Liver (tissue), 3 donors: ENCODE results near the gene MYO16.
A peak's percentile ranks its signal among the peaks of the same experiment; 100 is the strongest.

ENCODE experiments used
- CTCF ChIP-seq: fragments of 150-350 bp; IDR thresholded peaks from 2 replicates; pipeline ENCODE4 v1.5.1; 2017; ENCODE audit warnings: improper control_type of control experiment, low read depth, low read length; ENCODE audit not compliant: missing input control
- JUND ChIP-seq, 2 donors: IDR thresholded peaks; 2 replicates each; pipeline ENCODE4 v1.6.1; 2016; ENCODE audit warnings: antibody characterized with exemption in 2 of 2
- REST ChIP-seq: IDR thresholded peaks from 2 replicates; pipeline ENCODE4 v1.6.1; 2016; ENCODE audit warnings: antibody characterized with exemption, mild to moderate bottlenecking
- donor health status: healthy.
- donor health status: healthy.

- TF ChIP-seq JUND (IDR thresholded peaks at IDR 0.05) (no peak), REST (no peak), CTCF (peak; percentile 57)
Observed at GRCh38 chr13:108915095-108915633, 285.8 kb downstream of the MYO16 start.
